ENCODE measurements around the gene TARM1. TPM values are rescaled to one million over a fixed set of nuclear protein-coding genes. Genes with fewer than 3 reads are reported as not detected.

Gene TARM1
- total and polyA plus RNA-seq, 2 of the 4 experiments (the other 2 are of a cell fraction), result not detected

DNA sequence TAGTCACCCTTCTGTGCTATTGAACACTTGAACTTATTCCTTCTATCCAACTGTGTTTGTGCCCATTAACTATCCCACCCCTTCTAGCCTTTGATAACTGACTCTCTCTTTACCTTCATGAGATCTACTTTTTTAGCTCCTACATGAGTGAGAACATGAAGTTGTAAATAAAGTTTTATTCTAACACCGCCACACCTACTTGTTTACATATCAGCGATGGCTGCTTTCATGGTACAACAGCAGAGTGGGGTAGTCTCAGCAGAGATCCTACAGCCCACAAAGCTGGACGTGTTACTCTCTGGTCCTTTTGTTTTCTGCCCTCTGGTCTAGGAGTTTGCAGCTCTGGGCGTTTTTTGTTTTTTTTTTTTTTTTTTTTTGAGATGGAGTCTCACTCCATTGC is 41.2 kb downstream of the TARM1 start:
- Histone ChIP-seq H4K8ac (ENCODE audit: low read depth in 2 of 2, low read length in 2 of 2) (no peak overlapping the region), H3K4me2 (ENCODE audit: low read depth, low read length) (no peak overlapping the region), H3K36me3 (ENCODE audit: control insufficient read depth, insufficient read depth, low read length) (no peaks in the 10 kb centered on the region), H3K79me1 (ENCODE audit: low read depth in 1 of 2, low read length in 2 of 2) (no peaks in the 10 kb centered on the region), H3K56ac (ENCODE audit: extremely low read depth, insufficient read depth, low read length) (no peak overlapping the region), H2BK5ac (ENCODE audit: low read depth, low read length, poor library complexity, severe bottlenecking) (no peak overlapping the region), H3K23ac (ENCODE audit: low read depth, low read length) (no peak overlapping the region), H3K4ac (ENCODE audit: low read depth, low read length) (no peak overlapping the region), H3K18ac (ENCODE audit: low read depth, low read length) (no peak overlapping the region), H2BK120ac (ENCODE audit: low read depth, low read length) (no peak overlapping the region), H2AK5ac (ENCODE audit: low read depth, low read length) (no peak overlapping the region), H2BK20ac (ENCODE audit: low read depth, low read length) (no peak overlapping the region), H3K9me3 (ENCODE audit: control insufficient read depth, insufficient read depth, low read length) (no peaks in the 10 kb centered on the region), H3K9me1 (ENCODE audit: insufficient read depth, low read length) (no peaks in the 10 kb centered on the region), H4K20me1 (ENCODE audit: insufficient read depth, low read length) (no peaks in the 10 kb centered on the region), H3K4me3 (ENCODE audit: insufficient read depth, low read depth, low read length) (no peak overlapping the region), H3K27ac (ENCODE audit: insufficient read depth, low read length) (no peak overlapping the region), H2AFZ (replicated peaks; ENCODE audit: low read length, poor library complexity) (no peak overlapping the region), H2AK9ac (replicated peaks; ENCODE audit: low read depth, low read length, poor library complexity) (no peak overlapping the region), H4K5ac (ENCODE audit: low read depth, low read length) (no peak overlapping the region), H3K9ac (ENCODE audit: low read depth, low read length) (no peak overlapping the region), H3K14ac (replicated peaks; ENCODE audit: low read depth, low read length) (no peak overlapping the region), H3K4me1 (ENCODE audit: control insufficient read depth, insufficient read depth, low read length) (no peaks in the 10 kb centered on the region), H4K91ac (ENCODE audit: insufficient read depth, low read depth, low read length) (no peak overlapping the region), H3K27me3 (ENCODE audit: control insufficient read depth, insufficient read depth, low read length) (no peaks in the 10 kb centered on the region), H2BK15ac (ENCODE audit: low read depth, low read length) (no peak overlapping the region)
- ChIA-PET POLR2A (ENCODE audit: unreplicated experiment) (no interaction called here), CTCF (no interaction called here)
- no TSS peak for BruUV-seq (replicated peaks)
- in situ Hi-C loops (cut with MboI; ENCODE audit: low sequenced_read_pairs) (no loop called here), intact Hi-C loops (cut with micrococcal nuclease) (no loop called here), dilution Hi-C loops (cut with HindIII; ENCODE audit: low sequenced_read_pairs, unreplicated experiment) (no loop called here)
- no peak for TF ChIP-seq FOS (IDR thresholded peaks at IDR 0.05; ENCODE audit: low read depth, low read length)
- TF ChIP-seq, protein P1, sequence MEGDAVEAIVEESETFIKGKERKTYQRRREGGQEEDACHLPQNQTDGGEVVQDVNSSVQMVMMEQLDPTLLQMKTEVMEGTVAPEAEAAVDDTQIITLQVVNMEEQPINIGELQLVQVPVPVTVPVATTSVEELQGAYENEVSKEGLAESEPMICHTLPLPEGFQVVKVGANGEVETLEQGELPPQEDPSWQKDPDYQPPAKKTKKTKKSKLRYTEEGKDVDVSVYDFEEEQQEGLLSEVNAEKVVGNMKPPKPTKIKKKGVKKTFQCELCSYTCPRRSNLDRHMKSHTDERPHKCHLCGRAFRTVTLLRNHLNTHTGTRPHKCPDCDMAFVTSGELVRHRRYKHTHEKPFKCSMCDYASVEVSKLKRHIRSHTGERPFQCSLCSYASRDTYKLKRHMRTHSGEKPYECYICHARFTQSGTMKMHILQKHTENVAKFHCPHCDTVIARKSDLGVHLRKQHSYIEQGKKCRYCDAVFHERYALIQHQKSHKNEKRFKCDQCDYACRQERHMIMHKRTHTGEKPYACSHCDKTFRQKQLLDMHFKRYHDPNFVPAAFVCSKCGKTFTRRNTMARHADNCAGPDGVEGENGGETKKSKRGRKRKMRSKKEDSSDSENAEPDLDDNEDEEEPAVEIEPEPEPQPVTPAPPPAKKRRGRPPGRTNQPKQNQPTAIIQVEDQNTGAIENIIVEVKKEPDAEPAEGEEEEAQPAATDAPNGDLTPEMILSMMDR (conservative IDR thresholded peaks at IDR 0.05; ENCODE audit: low read depth, low read length), result no peak
- no peak for TF ChIP-seq RAD21 (IDR thresholded peaks at IDR 0.05; ENCODE audit: low read length)
- no peak for TF ChIP-seq CEBPB (IDR thresholded peaks at IDR 0.05; ENCODE audit: low read depth, low read length)
- no peak for TF ChIP-seq NFE2L2 (IDR thresholded peaks at IDR 0.05; ENCODE audit: low read depth, low read length)
- TF ChIP-seq, protein P2, sequence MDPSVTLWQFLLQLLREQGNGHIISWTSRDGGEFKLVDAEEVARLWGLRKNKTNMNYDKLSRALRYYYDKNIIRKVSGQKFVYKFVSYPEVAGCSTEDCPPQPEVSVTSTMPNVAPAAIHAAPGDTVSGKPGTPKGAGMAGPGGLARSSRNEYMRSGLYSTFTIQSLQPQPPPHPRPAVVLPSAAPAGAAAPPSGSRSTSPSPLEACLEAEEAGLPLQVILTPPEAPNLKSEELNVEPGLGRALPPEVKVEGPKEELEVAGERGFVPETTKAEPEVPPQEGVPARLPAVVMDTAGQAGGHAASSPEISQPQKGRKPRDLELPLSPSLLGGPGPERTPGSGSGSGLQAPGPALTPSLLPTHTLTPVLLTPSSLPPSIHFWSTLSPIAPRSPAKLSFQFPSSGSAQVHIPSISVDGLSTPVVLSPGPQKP (IDR thresholded peaks at IDR 0.05; ENCODE audit: borderline replicate concordance, low read depth, low read length), result no peak
- TF ChIP-seq USF2 (IDR thresholded peaks at IDR 0.05; ENCODE audit: low read depth, low read length), result no peak
- TF ChIP-seq BHLHE40 (IDR thresholded peaks at IDR 0.05; ENCODE audit: low read depth, low read length), result no peak
- no peak for TF ChIP-seq SMC3 (IDR thresholded peaks at IDR 0.05; ENCODE audit: low read depth, low read length)
- TF ChIP-seq POLR2A (IDR thresholded peaks at IDR 0.05; ENCODE audit: low read depth, low read length), result no peak
- no peak for TF ChIP-seq CHD1 (IDR thresholded peaks at IDR 0.05; ENCODE audit: low read depth, low read length)
- TF ChIP-seq MAFK (IDR thresholded peaks at IDR 0.05; ENCODE audit: low read depth, low read length), result no peak
- TF ChIP-seq MAZ (IDR thresholded peaks at IDR 0.05; ENCODE audit: borderline replicate concordance, low read depth, low read length), result no peak
- TF ChIP-seq RCOR1 (IDR thresholded peaks at IDR 0.05; ENCODE audit: insufficient replicate concordance, low read length), result no peak
- TF ChIP-seq MXI1 (IDR thresholded peaks at IDR 0.05; ENCODE audit: borderline replicate concordance, low read depth, low read length), result no peak
- no peak for TF ChIP-seq RFX5 (IDR thresholded peaks at IDR 0.05; ENCODE audit: low read depth, low read length)
- no peak for DNase-seq
- no CpG with 5 or more reads among the region's 4 CpGs for WGBS, 2 experiments (ENCODE audit: extremely low coverage in 2 of 2, insufficient read length in 1 of 2)
- no peak for ATAC-seq (ENCODE audit: low read depth)

All from IMR-90 (cell line).